H9 (cell line): ENCODE measurements around the gene PLA2G12B. TPM values are rescaled to one million over a fixed set of nuclear protein-coding genes. Genes with fewer than 3 reads are reported as not detected.

ENCODE experiments used
- DNase-seq: peaks from one replicate; pipeline ENCODE4 v3.0.0-alpha.2; 2017
- H2AFZ ChIP-seq: one replicate; pipeline ENCODE4 v1.6.1; 2013; ENCODE audit warnings: mild to moderate bottlenecking, low read length, control low read depth, moderate library complexity
- H2AK5ac ChIP-seq: 2 replicates; pipeline ENCODE4 v1.6.1; 2013; ENCODE audit warnings: low read length, control low read depth, mixed read lengths; ENCODE audit not compliant: insufficient read length
- H2BK120ac ChIP-seq: one replicate; pipeline ENCODE4 v1.6.1; 2013; ENCODE audit warnings: low read depth, mild to moderate bottlenecking, low read length, control low read depth, inconsistent platforms; ENCODE audit not compliant: poor library complexity, severe bottlenecking
- H2BK12ac ChIP-seq: 2 replicates; pipeline ENCODE4 v1.6.1; 2013; ENCODE audit warnings: low read length, control low read depth, mixed read lengths, low read depth; ENCODE audit not compliant: insufficient read length
- H2BK15ac ChIP-seq: 2 replicates; pipeline ENCODE4 v1.6.1; 2013; ENCODE audit warnings: low read depth, low read length, control low read depth
- H2BK20ac ChIP-seq: one replicate; pipeline ENCODE4 v1.6.1; 2013; ENCODE audit warnings: low read depth, mild to moderate bottlenecking, low read length, control low read depth, inconsistent platforms; ENCODE audit not compliant: poor library complexity, severe bottlenecking
- H2BK5ac ChIP-seq: 2 replicates; pipeline ENCODE4 v1.6.1; 2013; ENCODE audit warnings: low read length, control low read depth, mixed read lengths; ENCODE audit not compliant: insufficient read length
- H3K14ac ChIP-seq: 2 replicates; pipeline ENCODE4 v1.6.1; 2013; ENCODE audit warnings: low read length, control low read depth; ENCODE audit not compliant: insufficient read depth
- H3K18ac ChIP-seq: 2 replicates; pipeline ENCODE4 v1.6.1; 2013; ENCODE audit warnings: low read depth, mild to moderate bottlenecking, mixed read lengths, low read length, control low read depth; ENCODE audit not compliant: insufficient read length
- H3K23ac ChIP-seq: 2 replicates; pipeline ENCODE4 v1.6.1; 2013; ENCODE audit warnings: low read length, control low read depth, mixed read lengths, low read depth; ENCODE audit not compliant: insufficient read length
- H3K23me2 ChIP-seq: 2 replicates; pipeline ENCODE4 v1.6.1; 2013; ENCODE audit warnings: low read depth, mild to moderate bottlenecking, mixed read lengths, low read length, control low read depth; ENCODE audit not compliant: insufficient read length, poor library complexity, severe bottlenecking
- H3K27ac ChIP-seq: 2 replicates; pipeline ENCODE4 v1.5.1; 2013; ENCODE audit warnings: low read length, control low read depth, mixed read lengths, low read depth; ENCODE audit not compliant: insufficient read length
- H3K27me3 ChIP-seq: 2 replicates; pipeline ENCODE4 v1.6.1; 2013; ENCODE audit warnings: low read length, control low read depth, inconsistent platforms; ENCODE audit not compliant: insufficient read depth
- H3K4ac ChIP-seq: 2 replicates; pipeline ENCODE4 v1.6.1; 2013; ENCODE audit warnings: low read depth, mild to moderate bottlenecking, control low read depth, inconsistent platforms, low read length, moderate library complexity
- H3K4me1 ChIP-seq: 2 replicates; pipeline ENCODE4 v1.6.1; 2013; ENCODE audit warnings: low read length, control low read depth, inconsistent platforms; ENCODE audit not compliant: insufficient read depth
- H3K4me2 ChIP-seq: 2 replicates; pipeline ENCODE4 v1.6.1; 2013; ENCODE audit warnings: low read length, control low read depth, mixed read lengths; ENCODE audit not compliant: insufficient read length, insufficient read depth
- H3K56ac ChIP-seq: 2 replicates; pipeline ENCODE4 v1.6.1; 2013; ENCODE audit warnings: low read depth, mild to moderate bottlenecking, mixed read lengths, low read length, control low read depth; ENCODE audit not compliant: insufficient read length
- H3K79me1 ChIP-seq: 2 replicates; pipeline ENCODE4 v1.6.1; 2013; ENCODE audit warnings: low read depth, mild to moderate bottlenecking, moderate library complexity, low read length, control low read depth, inconsistent platforms; ENCODE audit not compliant: insufficient read depth, poor library complexity, severe bottlenecking
- H3K79me2 ChIP-seq: 2 replicates; pipeline ENCODE4 v1.6.1; 2013; ENCODE audit warnings: low read length, control low read depth, inconsistent platforms; ENCODE audit not compliant: insufficient read depth
- H3K9ac ChIP-seq: 2 replicates; pipeline ENCODE4 v1.6.1; 2013; ENCODE audit warnings: low read length, control low read depth, mixed read lengths; ENCODE audit not compliant: insufficient read length; ENCODE audit errors: extremely low read depth
- H3K9me3 ChIP-seq: one replicate; pipeline ENCODE4 v1.6.1; 2013; ENCODE audit warnings: low read depth, low read length, inconsistent platforms; ENCODE audit not compliant: control insufficient read depth
- H3T11ph ChIP-seq: one replicate; pipeline ENCODE4 v1.6.1; 2013; ENCODE audit warnings: mild to moderate bottlenecking, low read length, control low read depth, inconsistent platforms
- H4K20me1 ChIP-seq: one replicate; pipeline ENCODE4 v1.6.1; 2013; ENCODE audit not compliant: control insufficient read depth, insufficient read length, insufficient read depth
- H4K5ac ChIP-seq: 2 replicates; pipeline ENCODE4 v1.6.1; 2013; ENCODE audit warnings: low read depth, mild to moderate bottlenecking, mixed read lengths, low read length, control low read depth; ENCODE audit not compliant: insufficient read length
- H4K8ac ChIP-seq: replicated peaks from 2 replicates; pipeline ENCODE4 v1.6.1; 2013; ENCODE audit warnings: low read length, control low read depth, mixed read lengths, low read depth; ENCODE audit not compliant: insufficient read length
- H4K91ac ChIP-seq: 2 replicates; pipeline ENCODE4 v1.6.1; 2013; ENCODE audit warnings: low read depth, mild to moderate bottlenecking, moderate library complexity, mixed read lengths, low read length, control low read depth; ENCODE audit not compliant: insufficient read length
- H3K27ac Mint-ChIP-seq, 3 experiments: 2 replicates in 2 of 3; 3 replicates in 1 of 3; pipeline ENCODE4 v1.8.0; 2020 to 2021; ENCODE audit warnings: mixed read lengths in 3 of 3, mild to moderate bottlenecking in 1 of 3, moderate library complexity in 1 of 3
- H3K27me3 Mint-ChIP-seq: 2 replicates; pipeline ENCODE4 v1.8.0; 2021; ENCODE audit warnings: low read depth, mild to moderate bottlenecking, moderate library complexity, mixed read lengths
- H3K36me3 Mint-ChIP-seq, 3 experiments: 2 replicates in 2 of 3; 3 replicates in 1 of 3; pipeline ENCODE4 v1.8.0; 2020 to 2021; ENCODE audit warnings: low read depth in 3 of 3, mixed read lengths in 3 of 3; ENCODE audit not compliant: insufficient read depth in 1 of 3
- H3K4me1 Mint-ChIP-seq, 2 experiments: 2 replicates each; pipeline ENCODE4 v1.8.0; 2020; ENCODE audit warnings: mixed read lengths in 2 of 2
- H3K4me3 Mint-ChIP-seq, 2 experiments: 2 replicates in 1 of 2; 3 replicates in 1 of 2; pipeline ENCODE4 v1.8.0; 2020 to 2021; ENCODE audit warnings: mild to moderate bottlenecking in 2 of 2, mixed read lengths in 2 of 2, moderate library complexity in 1 of 2
- H3K9me3 Mint-ChIP-seq, 2 experiments: 2 replicates in 1 of 2; 3 replicates in 1 of 2; pipeline ENCODE4 v1.8.0; 2020; ENCODE audit warnings: mild to moderate bottlenecking in 2 of 2, mixed read lengths in 2 of 2, moderate library complexity in 1 of 2
- WGBS: extraction: QIAGEN DNeasy Blood & Tissue Kit; methylation state at CpG from one replicate; pipeline ENCODE4 v1.1.7; 2013; ENCODE audit warnings: missing lambda C conversion rate, low lambda C conversion rate, mixed read lengths; ENCODE audit not compliant: insufficient read length; ENCODE audit errors: extremely low coverage; 5-methylcytosine and 5-hydroxymethylcytosine counted together
- total RNA-seq: library from RNA; stranded (reverse); gene quantifications from 2 replicates; pipeline ENCODE4 v1.2.1, GENCODE V29; 2021
- TF ChIP-seq, protein P1 (sequence below): fragments of 200-600 bp; sonication (generic); conservative IDR thresholded peaks from 3 replicates; pipeline ENCODE4 v1.8.0; 2021; ENCODE audit warnings: antibody characterized with exemption, mild to moderate bottlenecking

Gene PLA2G12B
- total RNA-seq, 1 experiment from 2014 or later = not detected

DNA sequence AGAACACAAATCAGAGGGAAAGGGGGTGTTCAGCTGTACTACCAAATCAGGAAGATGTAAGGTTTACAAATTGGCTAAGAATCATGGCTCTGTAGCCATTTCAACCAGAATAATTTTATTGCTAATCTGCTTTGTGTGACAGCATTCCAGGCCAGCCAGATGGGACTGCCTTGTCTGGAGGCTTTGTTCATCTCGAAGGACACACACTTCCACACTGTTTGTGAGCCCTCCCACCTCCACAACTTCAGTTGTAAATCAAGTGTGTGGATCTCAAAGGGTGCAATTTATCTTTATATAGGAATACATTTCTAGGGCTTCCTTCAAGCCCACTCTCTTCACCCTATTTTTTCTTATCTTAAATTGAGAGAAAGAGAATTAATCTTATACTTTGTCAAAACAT lies 68.0 kb downstream of the PLA2G12B start:
- TF ChIP-seq, protein P1, sequence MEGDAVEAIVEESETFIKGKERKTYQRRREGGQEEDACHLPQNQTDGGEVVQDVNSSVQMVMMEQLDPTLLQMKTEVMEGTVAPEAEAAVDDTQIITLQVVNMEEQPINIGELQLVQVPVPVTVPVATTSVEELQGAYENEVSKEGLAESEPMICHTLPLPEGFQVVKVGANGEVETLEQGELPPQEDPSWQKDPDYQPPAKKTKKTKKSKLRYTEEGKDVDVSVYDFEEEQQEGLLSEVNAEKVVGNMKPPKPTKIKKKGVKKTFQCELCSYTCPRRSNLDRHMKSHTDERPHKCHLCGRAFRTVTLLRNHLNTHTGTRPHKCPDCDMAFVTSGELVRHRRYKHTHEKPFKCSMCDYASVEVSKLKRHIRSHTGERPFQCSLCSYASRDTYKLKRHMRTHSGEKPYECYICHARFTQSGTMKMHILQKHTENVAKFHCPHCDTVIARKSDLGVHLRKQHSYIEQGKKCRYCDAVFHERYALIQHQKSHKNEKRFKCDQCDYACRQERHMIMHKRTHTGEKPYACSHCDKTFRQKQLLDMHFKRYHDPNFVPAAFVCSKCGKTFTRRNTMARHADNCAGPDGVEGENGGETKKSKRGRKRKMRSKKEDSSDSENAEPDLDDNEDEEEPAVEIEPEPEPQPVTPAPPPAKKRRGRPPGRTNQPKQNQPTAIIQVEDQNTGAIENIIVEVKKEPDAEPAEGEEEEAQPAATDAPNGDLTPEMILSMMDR = no peak
- H4K8ac ChIP-seq = no peak overlapping the region
- H3K9ac ChIP-seq = no peak overlapping the region
- H3K27me3 ChIP-seq = no peaks in the 10 kb centered on the region
- no peak for DNase-seq
- no peaks in the 10 kb centered on the region for H3K23me2 ChIP-seq
- no peak overlapping the region for H3K4ac ChIP-seq
- Mint-ChIP-seq H3K27me3 (no peaks in the 10 kb centered on the region; the same call in 1 of the 2 replicates), H3K9me3 (peaks cover 0 to 8% of the 10 kb centered on the region in 2 experiments; a peak in 3 of 5 replicates), H3K4me3 (no peak overlapping the region; a peak in 1 of 5 replicates), H3K36me3 (peaks cover 28 to 55% (median 36%) of the 10 kb centered on the region in 3 experiments), H3K27ac (peak overlapping the region; percentile 97 to 99 (median 97)), H3K4me1 (peaks cover 46 to 51% of the 10 kb centered on the region in 2 experiments)
- H2BK20ac ChIP-seq = peak overlapping the region; percentile 78
- no peak overlapping the region for H2BK5ac ChIP-seq
- H3K14ac ChIP-seq = no peak overlapping the region; the same call in 1 of the 2 replicates
- H3K18ac ChIP-seq = peak overlapping the region; percentile 10
- no peak overlapping the region for H3T11ph ChIP-seq
- H4K20me1 ChIP-seq = no peaks in the 10 kb centered on the region
- peaks cover under 1% of the 10 kb centered on the region for H3K9me3 ChIP-seq
- no peak overlapping the region for H3K23ac ChIP-seq
- no peak overlapping the region for H4K91ac ChIP-seq
- H3K79me1 ChIP-seq = no peaks in the 10 kb centered on the region
- H2AFZ ChIP-seq = no peak overlapping the region
- peaks cover 9% of the 10 kb centered on the region; the same call in 1 of the 2 replicates for H3K4me1 ChIP-seq
- H3K4me2 ChIP-seq = peak overlapping the region; percentile 47
- WGBS = no CpG with 5 or more reads among the region's 1 CpG
- no peak overlapping the region for H2AK5ac ChIP-seq
- peak overlapping the region; percentile 84 for H2BK120ac ChIP-seq
- H3K56ac ChIP-seq = no peak overlapping the region
- no peak overlapping the region for H2BK12ac ChIP-seq
- no peak overlapping the region for H4K5ac ChIP-seq
- H3K79me2 ChIP-seq = no peaks in the 10 kb centered on the region
- no peak overlapping the region for H2BK15ac ChIP-seq
- peak overlapping the region; percentile 72 for H3K27ac ChIP-seq
